Measurements from ENCODE around the gene MAPK10.
"Not testable (repeated sequence)": the region's sequence is repeated elsewhere in the genome, so short reads cannot be mapped to it uniquely, and the experiment has no call there.

The MAPK10 gene

DNA sequence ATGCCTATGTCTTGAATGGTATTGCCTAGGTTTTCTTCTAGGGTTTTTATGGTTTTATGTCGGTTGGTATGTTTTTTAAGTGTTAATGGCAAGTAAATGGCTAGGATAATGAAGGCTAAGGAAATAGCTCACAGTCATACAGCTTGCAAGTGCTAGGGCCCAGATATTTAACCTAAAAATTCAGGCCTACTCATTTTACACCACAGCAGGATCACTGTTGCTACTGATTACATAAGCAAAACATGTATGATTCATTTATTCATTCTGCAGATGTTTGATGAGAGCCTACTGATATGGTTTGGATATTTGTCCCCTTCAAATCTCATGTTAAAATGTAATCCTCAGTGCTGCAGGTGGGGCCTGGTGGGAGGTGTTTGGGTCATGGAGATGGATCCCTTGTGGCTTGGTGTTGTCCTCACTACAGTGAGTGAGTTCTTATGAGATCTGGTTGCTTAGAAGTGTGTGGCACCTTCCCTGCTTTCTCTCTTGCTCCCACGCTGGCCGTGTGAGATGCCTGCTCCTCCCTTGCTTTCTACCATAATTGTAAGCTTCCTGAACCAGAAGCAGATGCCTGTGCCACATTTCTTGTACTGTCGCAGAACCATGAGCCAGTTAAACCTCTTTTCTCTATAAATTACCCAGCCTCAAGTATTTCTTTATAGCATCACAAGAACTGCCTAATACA lies 175.5 kb downstream of the MAPK10 start:
- no peak for DNase-seq (ENCODE audit: low read depth)

DNA sequence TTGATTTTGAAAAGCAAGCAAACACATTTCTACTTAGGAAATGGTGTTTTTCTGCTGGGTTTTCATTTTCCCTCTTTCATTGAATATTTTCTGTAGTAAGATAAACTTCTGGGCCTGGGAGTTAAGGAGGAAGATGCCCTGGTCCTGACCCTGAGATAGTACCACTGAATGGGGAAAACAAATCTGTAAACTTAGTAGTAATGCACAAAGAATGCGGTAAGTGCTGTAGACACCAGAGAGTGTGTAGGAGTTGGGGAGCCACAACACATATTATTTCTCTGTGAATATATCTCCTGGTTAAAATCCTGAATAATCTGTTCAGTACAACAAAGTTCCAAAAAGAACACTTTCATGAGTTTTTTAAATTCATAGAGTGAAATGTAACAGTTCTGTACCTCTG lies 178.3 kb downstream of the MAPK10 start:
- no peak for DNase-seq (ENCODE audit: low read depth)

GRCh38 chr4:86178211-86178610 lies 181.6 kb downstream of the MAPK10 start:
- no peak for DNase-seq (ENCODE audit: low read depth)

GRCh38 chr4:86174506-86174905 lies 185.3 kb downstream of the MAPK10 start:
- DNase-seq (ENCODE audit: low read depth), result no peak

DNA sequence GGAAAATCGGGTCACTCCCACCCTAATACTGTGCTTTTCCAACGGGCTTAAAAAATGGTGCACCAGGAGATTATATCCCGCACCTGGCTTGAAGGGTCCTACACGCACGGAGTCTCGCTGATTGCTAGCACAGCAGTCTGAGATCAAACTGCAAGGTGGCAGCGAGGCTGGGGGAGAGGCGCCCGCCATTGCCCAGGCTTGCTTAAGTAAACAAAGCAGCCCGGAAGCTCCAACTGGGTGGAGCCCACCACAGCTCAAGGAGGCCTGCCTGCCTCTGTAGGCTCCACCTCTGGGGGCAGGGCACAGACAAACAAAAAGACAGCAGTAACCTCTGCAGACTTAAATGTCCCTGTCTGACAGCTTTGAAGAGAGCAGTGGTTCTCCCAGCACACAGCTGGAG lies 191.5 kb downstream of the MAPK10 start:
- not testable (repeated sequence) for DNase-seq (ENCODE audit: low read depth)

GRCh38 chr4:86160426-86160825 lies 199.4 kb downstream of the MAPK10 start:
- no peak for DNase-seq (ENCODE audit: low read depth)

- no peak for DNase-seq (ENCODE audit: low read depth)
Observed at GRCh38 chr4:86159216-86159615, 200.6 kb downstream of the MAPK10 start.

DNA sequence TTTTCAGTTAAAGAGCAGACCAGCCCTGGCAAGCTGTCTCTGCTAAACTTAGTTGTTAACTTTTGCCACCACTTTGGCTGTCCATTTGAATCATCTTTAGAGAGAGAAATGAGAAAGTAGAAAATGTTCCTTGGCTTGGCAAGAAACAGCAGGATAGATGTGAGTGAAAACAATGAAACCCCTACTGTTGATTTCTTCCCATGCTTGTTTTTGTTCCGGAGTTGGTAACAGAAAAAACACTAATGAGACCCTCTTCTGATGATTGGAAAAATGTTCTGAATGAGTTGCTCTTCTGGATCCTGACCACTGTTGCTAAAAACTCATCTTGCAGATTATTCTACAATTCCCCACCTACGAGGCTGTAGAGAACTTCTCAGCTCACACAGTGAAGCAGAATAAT lies 203.3 kb downstream of the MAPK10 start:
- DNase-seq (ENCODE audit: low read depth), result no peak

DNA sequence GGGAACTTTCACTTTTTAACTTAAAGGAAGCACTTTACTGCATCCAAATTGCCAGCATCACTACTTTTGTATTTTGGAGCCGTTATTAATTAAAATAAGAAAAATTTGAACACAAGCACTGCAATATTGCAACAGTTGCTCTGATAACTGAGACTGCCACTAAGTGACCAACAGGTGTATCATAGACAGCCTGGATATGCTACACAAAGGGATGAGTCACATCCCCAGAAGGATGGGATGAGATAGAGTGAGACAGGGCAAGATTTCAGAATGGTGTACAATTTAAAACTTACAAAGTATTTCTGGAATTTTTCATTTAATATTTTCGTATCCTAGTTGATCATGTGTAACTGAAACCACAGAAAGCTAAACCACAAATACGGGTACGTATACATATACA lies 204.1 kb downstream of the MAPK10 start:
- DNase-seq (ENCODE audit: low read depth), result no peak

DNA sequence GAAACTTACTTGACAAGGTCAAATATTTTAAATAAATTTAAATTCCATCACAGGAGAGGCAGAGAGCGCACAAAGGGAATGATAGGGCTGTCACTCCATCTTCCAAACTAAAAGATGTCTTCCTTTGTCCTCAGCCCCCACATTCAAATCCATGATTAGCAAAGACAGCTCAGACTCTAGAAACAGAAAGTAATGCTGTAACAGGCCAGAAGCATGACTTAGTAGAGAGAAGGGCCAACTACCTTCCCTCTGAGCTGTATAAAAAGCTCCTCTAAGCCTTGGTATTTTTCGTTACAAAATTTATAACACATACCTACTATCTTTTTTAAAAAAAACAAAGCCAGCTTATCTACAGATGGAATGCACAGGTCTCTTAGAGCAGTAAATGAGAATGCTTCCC lies 207.4 kb downstream of the MAPK10 start:
- no peak for DNase-seq (ENCODE audit: low read depth)

- DNase-seq (ENCODE audit: low read depth), result no peak
Observed at GRCh38 chr4:86151196-86151595, 208.7 kb downstream of the MAPK10 start.

DNA sequence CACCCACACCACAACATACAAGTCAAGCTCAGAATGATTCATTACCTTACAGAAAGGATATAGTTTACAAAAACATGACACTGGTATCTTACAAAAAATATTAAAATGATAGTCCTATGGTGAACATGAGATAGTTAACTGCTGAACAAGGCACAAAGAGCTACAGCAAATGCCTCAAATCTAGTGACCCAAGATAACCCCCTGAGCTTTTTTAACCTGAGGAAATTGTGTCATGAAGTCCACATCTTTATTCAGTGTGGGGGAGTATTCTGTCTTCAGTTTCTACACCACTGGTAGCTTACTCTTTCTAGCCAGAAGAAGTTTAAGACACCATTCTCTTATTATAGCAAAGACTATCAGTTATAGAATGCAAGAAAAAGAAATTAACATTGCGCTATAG lies 218.7 kb downstream of the MAPK10 start:
- DNase-seq (ENCODE audit: low read depth), result no peak

GRCh38 chr4:86132468-86132867 lies 227.4 kb downstream of the MAPK10 start:
- no peak for DNase-seq (ENCODE audit: low read depth)

GRCh38 chr4:86131456-86131855 lies 228.4 kb downstream of the MAPK10 start:
- DNase-seq (ENCODE audit: low read depth), result no peak

DNA sequence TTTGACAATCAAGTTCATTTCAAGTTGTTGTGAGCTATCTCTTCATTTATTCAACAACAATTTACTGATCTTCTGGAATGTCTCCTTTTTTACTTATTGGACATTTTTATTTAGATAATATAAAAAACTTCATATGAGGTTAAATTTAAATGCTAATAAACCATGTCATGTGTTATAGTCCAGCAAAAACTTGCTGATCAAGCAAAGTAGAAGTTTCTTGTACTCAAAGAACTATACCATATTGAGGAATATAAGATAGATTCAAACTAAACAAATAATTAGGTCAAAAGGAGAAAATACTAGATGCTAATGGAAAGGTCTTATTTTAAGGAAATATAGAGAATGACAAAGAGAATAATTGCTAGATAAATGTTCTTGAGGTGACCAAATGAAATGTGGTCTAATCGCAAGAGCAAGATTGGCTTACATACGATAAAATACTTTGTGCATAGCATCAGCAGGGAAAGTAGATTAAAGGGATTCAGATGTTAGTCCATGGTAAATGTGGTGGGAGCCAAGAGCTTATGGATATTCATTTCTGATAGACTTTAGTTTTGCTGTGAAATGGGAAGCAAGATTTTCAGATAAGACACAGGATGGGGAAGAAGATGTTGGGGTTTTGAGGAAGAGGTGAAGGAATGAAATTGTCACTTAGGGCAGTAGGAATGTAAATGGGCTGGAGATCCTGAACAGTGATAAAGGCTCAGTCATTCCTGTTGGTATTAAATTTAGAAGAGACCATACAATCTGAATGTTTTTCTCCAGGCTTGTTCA lies 229.5 kb downstream of the MAPK10 start:
- no peak for DNase-seq (ENCODE audit: low read depth)

DNA sequence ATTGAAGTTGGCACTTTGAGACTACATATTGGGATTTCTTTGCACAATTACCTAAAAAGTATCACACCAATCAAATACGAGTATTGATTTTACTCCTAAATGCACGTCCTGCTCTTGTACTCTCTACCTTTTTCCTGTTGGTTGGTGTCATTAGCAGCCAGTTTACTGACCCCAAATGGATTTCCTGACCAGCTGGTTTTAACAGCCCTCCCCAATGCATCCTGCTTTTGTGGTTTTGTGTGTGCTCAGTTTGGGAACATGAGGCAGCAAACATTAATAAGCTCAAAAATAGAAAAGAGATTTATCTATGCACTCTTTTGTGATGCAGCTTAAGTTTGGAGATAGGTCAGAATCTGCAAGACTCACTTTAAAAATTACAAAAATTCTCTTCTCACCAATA lies 230.3 kb downstream of the MAPK10 start:
- DNase-seq (ENCODE audit: low read depth), result no peak

DNA sequence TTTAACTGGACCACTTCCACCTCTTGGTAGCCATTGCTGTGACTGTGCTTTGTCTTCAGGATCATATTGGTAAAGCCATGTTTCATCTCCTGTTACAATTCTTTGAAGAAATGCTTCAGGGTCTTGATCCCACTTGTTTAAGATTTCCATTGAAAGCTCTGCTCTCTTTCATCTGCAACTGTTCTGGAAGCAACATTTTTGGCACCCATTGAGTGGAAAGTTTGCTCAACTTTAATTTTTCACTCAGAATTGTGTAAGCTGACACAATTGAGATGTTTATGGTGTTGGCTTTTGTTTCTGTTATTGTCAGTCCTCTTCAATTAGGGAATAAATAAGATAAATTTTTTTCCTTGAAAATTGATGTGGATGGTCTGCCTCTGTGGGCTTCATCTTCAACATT lies 237.4 kb downstream of the MAPK10 start:
- DNase-seq (ENCODE audit: low read depth), result no peak

GRCh38 chr4:86118711-86119110 lies 241.1 kb downstream of the MAPK10 start:
- DNase-seq (ENCODE audit: low read depth), result no peak

DNA sequence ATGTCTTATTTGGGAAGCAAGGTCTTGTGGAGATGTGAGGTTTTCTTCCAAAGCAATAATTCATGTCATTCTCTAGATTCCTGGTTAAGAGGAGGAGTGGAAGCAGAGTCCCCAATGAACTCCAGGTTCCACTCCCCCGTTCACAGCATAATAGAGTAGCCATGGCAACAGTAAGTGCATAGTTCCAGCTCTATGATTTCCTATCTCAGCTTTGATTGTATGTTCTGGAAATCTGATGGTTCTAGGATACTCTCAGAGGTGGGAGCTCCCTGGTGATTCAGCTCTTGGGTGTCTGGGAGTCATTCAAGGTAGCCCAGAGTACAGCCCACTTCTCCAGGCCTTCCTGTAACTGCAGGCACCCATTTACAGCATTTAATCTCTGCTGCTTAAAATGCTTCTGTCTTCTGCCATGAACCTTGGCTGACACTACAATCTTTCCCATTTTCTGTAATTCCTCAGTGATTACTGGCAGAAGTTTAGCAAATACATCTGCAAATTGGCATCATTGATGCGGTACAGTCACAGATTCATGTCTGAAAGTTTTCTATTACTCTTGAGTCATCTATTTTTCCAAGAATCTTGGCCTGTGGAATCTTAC lies 242.0 kb downstream of the MAPK10 start:
- no peak for DNase-seq (ENCODE audit: low read depth)

GRCh38 chr4:86114563-86114962 lies 245.3 kb downstream of the MAPK10 start:
- DNase-seq (ENCODE audit: low read depth), result no peak

DNA sequence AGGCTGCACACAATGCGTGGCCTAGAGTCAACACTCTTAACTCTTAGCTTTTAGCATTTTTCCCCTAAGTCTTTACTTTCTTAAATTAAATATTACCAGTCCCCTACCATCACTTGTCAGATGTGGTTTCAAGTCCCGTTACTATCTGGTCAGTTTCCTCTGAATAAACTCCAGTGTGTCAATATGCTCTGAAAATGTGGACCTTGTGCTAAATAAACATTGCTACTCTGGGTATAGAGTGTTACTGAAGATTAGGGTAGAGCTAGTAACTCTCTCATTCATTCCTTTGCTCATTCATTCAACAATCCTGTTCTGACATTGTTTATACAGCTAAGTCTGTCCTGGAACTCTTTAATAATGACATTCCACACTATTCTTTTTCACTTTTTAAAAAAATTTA lies 251.0 kb downstream of the MAPK10 start:
- DNase-seq (ENCODE audit: low read depth), result no peak

DNA sequence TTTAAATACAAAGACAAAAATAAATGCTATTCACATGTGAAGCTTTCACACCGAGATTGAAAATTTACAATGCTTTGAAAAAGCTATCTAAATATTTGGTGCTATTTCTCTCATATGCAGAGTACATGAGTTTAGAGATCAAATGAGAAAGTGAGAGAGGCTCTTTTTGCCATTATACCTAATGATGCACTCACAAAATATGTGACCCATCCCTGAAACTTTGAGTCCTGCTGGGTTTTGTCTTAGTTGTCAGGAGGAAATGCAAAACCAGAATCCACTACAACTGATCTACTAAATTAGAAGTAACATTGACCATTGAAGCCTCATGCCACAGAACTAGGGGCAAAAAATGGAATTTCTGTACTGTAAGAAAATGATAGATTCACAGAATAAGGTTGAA lies 251.7 kb downstream of the MAPK10 start:
- no peak for DNase-seq (ENCODE audit: low read depth)

GRCh38 chr4:86107112-86107511 lies 252.7 kb downstream of the MAPK10 start:
- DNase-seq (ENCODE audit: low read depth), result no peak

Measured in stimulated activated CD8-positive, alpha-beta memory T cell treated with anti-CD3 and anti-CD28 coated beads, Interleukin-4, amount 100 ng/mL, for 24 hours (primary cell).